HuH-7.5 (cell line): ENCODE measurements around the gene ARHGAP24.

Experiments
- DNase-seq: peaks from one replicate; pipeline ENCODE4 v3.0.0; 2011; ENCODE audit warnings: low spot score

The ARHGAP24 gene

GRCh38 chr4:86026720-86027119 lies 551.8 kb downstream of the ARHGAP24 start:
- no peak for DNase-seq

GRCh38 chr4:86031927-86032326 lies 557.0 kb downstream of the ARHGAP24 start:
- no peak for DNase-seq

- no peak for DNase-seq
These were observed 557.6 kb downstream of the ARHGAP24 start for GRCh38 chr4:86032476-86033022.

GRCh38 chr4:86033171-86033570 lies 558.2 kb downstream of the ARHGAP24 start:
- no peak for DNase-seq

- DNase-seq = no peak
These were observed 559.7 kb downstream of the ARHGAP24 start for GRCh38 chr4:86034616-86035015.

GRCh38 chr4:86035688-86036087 lies 560.7 kb downstream of the ARHGAP24 start:
- DNase-seq = no peak

- no peak for DNase-seq
These were observed 561.8 kb downstream of the ARHGAP24 start for GRCh38 chr4:86036736-86037135.

GRCh38 chr4:86038037-86038436 lies 563.1 kb downstream of the ARHGAP24 start:
- no peak for DNase-seq

- DNase-seq = no peak
These were observed 569.0 kb downstream of the ARHGAP24 start for GRCh38 chr4:86043755-86044592.

- DNase-seq = no peak
These were observed 569.6 kb downstream of the ARHGAP24 start for GRCh38 chr4:86044593-86044985.

GRCh38 chr4:86048426-86048825 lies 573.5 kb downstream of the ARHGAP24 start:
- no peak for DNase-seq

GRCh38 chr4:86050496-86050895 lies 575.5 kb downstream of the ARHGAP24 start:
- DNase-seq = no peak
